Measurements from ENCODE around the gene ANKH.
"Not testable (repeated sequence)": the region's sequence is repeated elsewhere in the genome, so short reads cannot be mapped to it uniquely, and the experiment has no call there.

The ANKH gene

GRCh38 chr5:14854799-14855198 is 16.8 kb downstream of the ANKH start:
- no peak for DNase-seq (ENCODE audit: low spot score)

- DNase-seq (ENCODE audit: low spot score) = no peak
Measured at GRCh38 chr5:14853685-14854084, 17.9 kb downstream of the ANKH start.

- DNase-seq (ENCODE audit: low spot score) = no peak
Measured at GRCh38 chr5:14852779-14853178, 18.8 kb downstream of the ANKH start.

GRCh38 chr5:14851999-14852526 is 19.5 kb downstream of the ANKH start:
- no peak for DNase-seq (ENCODE audit: low spot score)

GRCh38 chr5:14851597-14851996 is 20.0 kb downstream of the ANKH start:
- DNase-seq (ENCODE audit: low spot score) = no peak

GRCh38 chr5:14851050-14851419 is 20.5 kb downstream of the ANKH start:
- no peak for DNase-seq (ENCODE audit: low spot score)

- no peak for DNase-seq (ENCODE audit: low spot score)
Measured at GRCh38 chr5:14850419-14851049, 21.0 kb downstream of the ANKH start.

GRCh38 chr5:14849516-14850294 is 21.9 kb downstream of the ANKH start:
- DNase-seq (ENCODE audit: low spot score) = peak; percentile 26

GRCh38 chr5:14848942-14849341 is 22.6 kb downstream of the ANKH start:
- DNase-seq (ENCODE audit: low spot score) = not testable (repeated sequence)

- DNase-seq (ENCODE audit: low spot score) = no peak
Measured at GRCh38 chr5:14848385-14848784, 23.2 kb downstream of the ANKH start.

- no peak for DNase-seq (ENCODE audit: low spot score)
Measured at GRCh38 chr5:14847471-14847870, 24.1 kb downstream of the ANKH start.

GRCh38 chr5:14842117-14842516 is 29.5 kb downstream of the ANKH start:
- no peak for DNase-seq (ENCODE audit: low spot score)

GRCh38 chr5:14840624-14841023 is 31.0 kb downstream of the ANKH start:
- no peak for DNase-seq (ENCODE audit: low spot score)

- no peak for DNase-seq (ENCODE audit: low spot score)
Measured at GRCh38 chr5:14838396-14839319, 32.9 kb downstream of the ANKH start.

GRCh38 chr5:14837423-14838122 is 34.0 kb downstream of the ANKH start:
- DNase-seq (ENCODE audit: low spot score) = not testable (repeated sequence)

- no peak for DNase-seq (ENCODE audit: low spot score)
Measured at GRCh38 chr5:14834584-14835550, 36.7 kb downstream of the ANKH start.

GRCh38 chr5:14834062-14834461 is 37.5 kb downstream of the ANKH start:
- no peak for DNase-seq (ENCODE audit: low spot score)

GRCh38 chr5:14831006-14831338 is 40.6 kb downstream of the ANKH start:
- DNase-seq (ENCODE audit: low spot score) = no peak

GRCh38 chr5:14830210-14831005 is 41.2 kb downstream of the ANKH start:
- peak; percentile 19 for DNase-seq (ENCODE audit: low spot score)

GRCh38 chr5:14829396-14829795 is 42.2 kb downstream of the ANKH start:
- no peak for DNase-seq (ENCODE audit: low spot score)
